Erythroblast (primary cell): ENCODE results near the gene MED12L.
"Not testable (repeated sequence)": the region's sequence is repeated elsewhere in the genome, so short reads cannot be mapped to it uniquely, and the experiment has no call there.

ENCODE experiments used
- DNase-seq, 2 experiments: peaks; one replicate each; lab custom pipeline; 2025; lab: John Stamatoyannopoulos, UW
- GATA1 ChIP-seq: IDR thresholded peaks from 2 replicates; pipeline ENCODE4 v1.6.1; 2011; ENCODE audit warnings: low read depth, mild to moderate bottlenecking, control low read depth, low read length, moderate library complexity
- POLR2A ChIP-seq: IDR thresholded peaks from 2 replicates; pipeline ENCODE4 v1.6.1; 2011; ENCODE audit warnings: mild to moderate bottlenecking, low read length

Gene MED12L

GRCh38 chr3:151085227-151085888, at the start of gene MED12L:
MED12L (plus strand) TSS chr3:151085664; CDS start chr3:151086927, 1,263 bp downstream.
- TF ChIP-seq GATA1 (no peak), POLR2A (peak; percentile 35)
- DNase-seq = peak; percentile 86 to 88

GRCh38 chr3:151037746-151038477, 47.6 kb upstream of the MED12L start:
- no peak for DNase-seq
- no peak for TF ChIP-seq POLR2A
- no peak for TF ChIP-seq GATA1

- DNase-seq = no peak
- TF ChIP-seq GATA1 = no peak
- TF ChIP-seq POLR2A = no peak
Measured at GRCh38 chr3:151044706-151045105, 40.8 kb upstream of the MED12L start.

- peak; percentile 82 to 88 for DNase-seq
Measured at GRCh38 chr3:151047636-151048035, 37.8 kb upstream of the MED12L start.

GRCh38 chr3:151051533-151051932, 33.9 kb upstream of the MED12L start:
- no peak for DNase-seq
- TF ChIP-seq GATA1 = no peak
- TF ChIP-seq POLR2A = no peak

More at GRCh38 chr3:151047636-151048035, 37.8 kb upstream of the MED12L start:
- TF ChIP-seq GATA1 = no peak
- TF ChIP-seq POLR2A = no peak

- DNase-seq = no peak
- no peak for TF ChIP-seq POLR2A
- no peak for TF ChIP-seq GATA1
Measured at GRCh38 chr3:151052346-151052745, 33.1 kb upstream of the MED12L start.

GRCh38 chr3:151052756-151053155, 32.7 kb upstream of the MED12L start:
- no peak for DNase-seq
- TF ChIP-seq POLR2A = no peak
- no peak for TF ChIP-seq GATA1

- TF ChIP-seq GATA1 (no peak), POLR2A (no peak)
- DNase-seq = no peak
Measured at GRCh38 chr3:151058740-151059139, 26.7 kb upstream of the MED12L start.

GRCh38 chr3:151062611-151063010, 22.9 kb upstream of the MED12L start:
- DNase-seq = no peak
- TF ChIP-seq GATA1 = no peak

GRCh38 chr3:151067158-151067557, 18.3 kb upstream of the MED12L start:
- TF ChIP-seq POLR2A = no peak
- TF ChIP-seq GATA1 = no peak
- DNase-seq = peak; percentile 60 to 62

- DNase-seq = not testable (repeated sequence)
Measured at GRCh38 chr3:151072842-151073241, 12.6 kb upstream of the MED12L start.

- DNase-seq = peak; percentile 58 to 81
- no peak for TF ChIP-seq POLR2A
- no peak for TF ChIP-seq GATA1
Measured at GRCh38 chr3:151074256-151074655, 11.2 kb upstream of the MED12L start.

GRCh38 chr3:151075869-151076562, 9.4 kb upstream of the MED12L start:
- TF ChIP-seq POLR2A (no peak), GATA1 (no peak)
- no peak for DNase-seq

GRCh38 chr3:151076626-151077025, 8.8 kb upstream of the MED12L start:
- TF ChIP-seq GATA1 (no peak), POLR2A (no peak)

GRCh38 chr3:151081082-151081481, 4.4 kb upstream of the MED12L start:
- DNase-seq = not testable (repeated sequence)

More at GRCh38 chr3:151076626-151077025, 8.8 kb upstream of the MED12L start:
- no peak for DNase-seq
